GM10847 (cell line): ENCODE data around the gene CADPS.

Source experiments
- POLR2A ChIP-seq: IDR thresholded peaks from 2 replicates; pipeline ENCODE4 v1.6.1; 2011; ENCODE audit not compliant: insufficient read length; ENCODE audit errors: extremely low read depth

The CADPS gene

GRCh38 chr3:62546266-62546665 is 328.9 kb downstream of the CADPS start:
- TF ChIP-seq POLR2A: no peak

GRCh38 chr3:62542185-62542584 is 333.0 kb downstream of the CADPS start:
- TF ChIP-seq POLR2A: no peak

- TF ChIP-seq POLR2A: no peak
These were observed 335.5 kb downstream of the CADPS start for GRCh38 chr3:62539762-62540161.

- no peak for TF ChIP-seq POLR2A
These were observed 336.4 kb downstream of the CADPS start for GRCh38 chr3:62538691-62539356.

- no peak for TF ChIP-seq POLR2A
These were observed 340.9 kb downstream of the CADPS start for GRCh38 chr3:62534326-62534725.

GRCh38 chr3:62532796-62533195 is 342.4 kb downstream of the CADPS start:
- no peak for TF ChIP-seq POLR2A

GRCh38 chr3:62531981-62532380 is 343.2 kb downstream of the CADPS start:
- no peak for TF ChIP-seq POLR2A

GRCh38 chr3:62531493-62531892 is 343.7 kb downstream of the CADPS start:
- TF ChIP-seq POLR2A: no peak

GRCh38 chr3:62529230-62529629 is 346.0 kb downstream of the CADPS start:
- no peak for TF ChIP-seq POLR2A

- TF ChIP-seq POLR2A: no peak
These were observed 347.7 kb downstream of the CADPS start for GRCh38 chr3:62527474-62527873.

GRCh38 chr3:62525281-62525680 is 349.9 kb downstream of the CADPS start:
- TF ChIP-seq POLR2A: no peak

- TF ChIP-seq POLR2A: no peak
These were observed 351.5 kb downstream of the CADPS start for GRCh38 chr3:62523672-62524071.

- TF ChIP-seq POLR2A: no peak
These were observed 353.6 kb downstream of the CADPS start for GRCh38 chr3:62521464-62522105.

GRCh38 chr3:62503516-62503915 is 371.7 kb downstream of the CADPS start:
- no peak for TF ChIP-seq POLR2A

GRCh38 chr3:62502315-62503300 is 372.6 kb downstream of the CADPS start:
- TF ChIP-seq POLR2A: no peak

GRCh38 chr3:62501289-62501668 is 373.9 kb downstream of the CADPS start:
- no peak for TF ChIP-seq POLR2A

GRCh38 chr3:62500556-62501288 is 374.5 kb downstream of the CADPS start:
- TF ChIP-seq POLR2A: no peak
